ENCODE measurements around the gene IER3IP1.

IER3IP1 gene

GRCh38 chr18:47187721-47188120 lies 11.6 kb upstream of the IER3IP1 start:
- TF ChIP-seq CTCF (IDR thresholded peaks at IDR 0.05) = no peak

GRCh38 chr18:47184419-47185050 lies 8.4 kb upstream of the IER3IP1 start:
- no peak for TF ChIP-seq CTCF (IDR thresholded peaks at IDR 0.05)

GRCh38 chr18:47180765-47181164 lies 4.6 kb upstream of the IER3IP1 start:
- TF ChIP-seq CTCF (IDR thresholded peaks at IDR 0.05) = no peak

- no peak for TF ChIP-seq CTCF (IDR thresholded peaks at IDR 0.05)
These were observed 3.4 kb upstream of the IER3IP1 start for GRCh38 chr18:47179520-47179919.

GRCh38 chr18:47175283-47175897 lies 774 bp downstream of the IER3IP1 start:
- no peak for TF ChIP-seq CTCF (IDR thresholded peaks at IDR 0.05)

- TF ChIP-seq CTCF (IDR thresholded peaks at IDR 0.05) = no peak
These were observed 1.5 kb downstream of the IER3IP1 start for GRCh38 chr18:47174545-47175116.

- no peak for TF ChIP-seq CTCF (IDR thresholded peaks at IDR 0.05)
These were observed 3.7 kb downstream of the IER3IP1 start for GRCh38 chr18:47172476-47172875.
